NCI-H1436 (cell line): ENCODE results near the gene EYS.
"Not testable (repeated sequence)": the region's sequence is repeated elsewhere in the genome, so short reads cannot be mapped to it uniquely, and the experiment has no call there.

Experiments
- DNase-seq: peaks from one replicate; lab custom pipeline; 2025; lab: John Stamatoyannopoulos, UW

EYS gene

DNA sequence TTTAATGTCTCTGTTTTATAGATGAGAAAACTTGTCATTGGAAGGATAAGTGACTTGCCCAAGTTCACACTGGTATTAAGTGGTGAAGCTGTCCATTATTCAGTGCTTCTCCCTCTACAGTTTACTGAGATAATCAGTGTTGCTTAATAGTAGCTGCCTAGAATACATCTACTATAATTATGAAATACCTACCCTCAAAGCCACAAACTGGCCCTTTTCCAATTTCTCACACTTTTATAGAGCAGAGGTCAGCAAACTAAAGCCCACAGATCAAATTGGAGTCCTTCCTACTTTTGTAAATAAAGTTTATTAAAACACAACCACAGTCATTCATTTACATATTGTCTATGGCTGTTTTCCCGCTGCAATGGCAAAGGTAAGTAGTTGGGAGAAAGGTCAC lies 73.5 kb downstream of the EYS start:
- DNase-seq, result no peak

DNA sequence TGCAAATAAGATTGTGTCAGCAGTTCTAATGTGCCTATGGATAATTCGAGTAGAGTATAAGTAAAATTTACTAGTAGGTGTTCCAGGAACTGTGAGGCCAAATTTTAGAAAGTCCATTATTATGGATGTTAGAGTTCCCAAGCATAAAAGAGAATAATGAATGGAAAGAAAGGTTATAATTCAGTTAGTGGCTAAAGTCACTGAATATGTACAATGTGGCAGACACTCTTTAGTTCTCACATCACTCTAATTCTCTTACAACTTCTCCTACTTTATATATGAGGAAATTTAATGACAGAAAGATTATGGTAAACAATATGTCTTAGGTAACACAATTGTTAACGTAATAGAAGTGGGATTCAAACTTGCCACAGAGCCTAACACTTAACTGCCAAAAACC lies 75.3 kb downstream of the EYS start:
- no peak for DNase-seq

DNA sequence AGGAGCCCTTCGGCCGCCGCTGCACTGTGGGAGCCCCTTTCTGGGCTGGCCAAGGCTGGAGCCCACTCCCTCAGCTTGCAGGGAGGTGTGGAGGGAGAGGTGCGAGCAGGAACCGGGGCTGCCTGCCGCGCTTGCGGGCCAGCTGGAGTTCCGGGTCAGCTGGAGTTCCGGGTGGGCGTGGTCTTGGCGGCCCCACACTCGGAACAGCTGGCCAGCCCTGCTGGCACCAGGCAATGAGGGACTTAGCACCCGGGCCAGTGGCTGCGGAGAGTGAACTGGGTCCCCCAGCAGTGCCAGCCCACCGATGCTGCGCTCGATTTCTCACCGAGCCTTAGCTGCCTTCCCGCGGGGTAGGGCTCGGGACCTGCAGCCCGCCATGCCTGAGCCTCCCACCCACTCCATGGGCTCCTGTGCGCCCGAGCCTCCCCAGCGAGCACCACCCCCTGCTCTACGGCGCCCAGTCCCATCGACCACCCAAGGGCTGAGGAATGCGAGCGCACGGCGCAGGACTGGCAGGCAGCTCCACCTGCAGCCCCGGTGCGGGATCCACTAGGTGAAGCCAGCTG lies 79.5 kb downstream of the EYS start:
- not testable (repeated sequence) for DNase-seq

DNA sequence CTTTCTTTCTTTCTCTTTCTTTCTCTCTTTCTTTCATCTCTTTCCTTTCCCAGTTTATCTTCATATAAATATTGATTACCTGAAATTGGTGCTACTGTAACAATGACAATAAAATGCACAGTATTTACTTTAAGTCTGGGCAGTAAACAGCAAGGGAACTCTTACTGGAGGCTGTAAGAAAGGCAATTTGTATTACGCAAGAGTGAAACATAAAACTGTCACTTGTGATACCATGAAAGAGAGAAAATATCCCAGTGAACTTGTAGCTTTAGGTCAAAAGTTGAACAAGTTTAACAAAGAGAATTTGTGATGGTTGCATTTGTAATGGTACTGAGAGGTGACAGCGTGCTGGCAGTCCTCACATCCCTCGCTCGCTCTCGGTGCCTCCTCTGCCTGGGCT lies 80.0 kb downstream of the EYS start:
- no peak for DNase-seq

DNA sequence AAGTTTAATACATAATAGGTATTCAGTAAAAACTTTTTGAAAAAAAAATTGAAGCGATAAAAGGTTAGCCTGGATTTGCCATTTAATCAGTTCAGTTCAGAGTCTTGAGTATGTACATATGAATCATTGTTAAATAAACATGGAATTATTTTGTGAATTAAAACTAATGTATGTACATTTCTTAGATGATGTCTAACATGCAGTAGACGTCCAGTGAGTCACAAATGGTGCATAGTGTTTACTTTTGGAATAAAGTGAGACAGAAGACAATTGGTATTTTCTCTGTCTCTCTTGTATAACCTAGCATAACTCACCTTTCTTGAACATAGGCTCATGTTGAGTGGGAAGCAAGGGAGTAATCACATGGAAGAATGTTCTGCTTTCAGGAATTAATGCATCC lies 83.5 kb downstream of the EYS start:
- DNase-seq, result no peak

DNA sequence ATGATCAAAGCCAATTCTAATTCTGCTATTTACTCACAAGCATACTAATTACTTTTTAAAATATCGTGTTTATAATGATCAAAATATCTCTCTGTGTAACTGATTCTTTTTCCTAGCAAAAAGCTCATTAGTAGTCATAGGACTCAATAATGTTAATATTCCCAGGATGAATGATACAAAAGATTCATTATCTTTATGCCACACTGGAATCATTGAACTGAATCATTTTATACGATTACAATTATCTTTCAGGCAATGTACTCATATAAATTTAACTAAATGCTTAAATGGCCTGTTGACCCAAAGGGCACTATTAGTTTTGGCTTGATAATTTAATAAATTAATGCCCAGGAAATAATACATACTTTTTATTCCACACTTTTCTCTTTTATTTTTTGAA lies 96.3 kb downstream of the EYS start:
- no peak for DNase-seq

DNA sequence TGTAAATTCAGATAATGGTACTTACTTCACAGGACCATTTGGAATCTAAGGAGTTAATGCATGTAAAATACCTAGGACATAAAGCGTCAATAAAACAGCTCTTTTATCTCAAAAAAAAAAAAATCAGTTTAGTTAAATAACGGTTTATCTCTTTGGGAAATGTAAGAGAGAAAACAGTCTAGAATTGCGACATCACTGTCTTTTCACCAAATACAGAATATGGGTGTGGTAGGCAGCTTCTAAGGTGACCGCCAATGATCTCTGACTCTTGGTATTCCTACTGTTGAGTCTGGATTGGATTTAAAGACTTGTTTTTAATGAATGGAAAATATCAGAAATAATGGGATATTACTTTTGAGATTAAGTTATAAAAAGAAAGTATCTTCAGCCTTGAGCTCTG lies 111.5 kb downstream of the EYS start:
- DNase-seq, result no peak

DNA sequence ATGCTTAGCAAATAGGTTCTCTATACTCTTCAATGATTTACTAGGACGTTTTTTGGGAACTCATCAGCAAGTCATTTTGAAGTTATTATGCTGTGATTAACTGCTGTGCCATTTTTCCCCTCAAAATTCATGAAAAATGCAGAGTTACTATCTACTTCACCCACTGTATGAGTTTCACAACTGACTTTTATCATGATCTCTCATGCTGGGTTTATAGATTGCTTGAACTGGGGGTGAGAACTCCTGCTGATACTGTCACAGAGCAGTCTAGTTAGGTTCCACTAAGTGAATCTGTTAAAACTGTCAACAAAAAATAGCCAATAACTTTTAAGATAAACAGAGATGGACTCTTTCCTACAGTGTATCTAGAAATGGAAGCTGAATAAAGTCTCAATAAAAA lies 136.7 kb downstream of the EYS start:
- no peak for DNase-seq

DNA sequence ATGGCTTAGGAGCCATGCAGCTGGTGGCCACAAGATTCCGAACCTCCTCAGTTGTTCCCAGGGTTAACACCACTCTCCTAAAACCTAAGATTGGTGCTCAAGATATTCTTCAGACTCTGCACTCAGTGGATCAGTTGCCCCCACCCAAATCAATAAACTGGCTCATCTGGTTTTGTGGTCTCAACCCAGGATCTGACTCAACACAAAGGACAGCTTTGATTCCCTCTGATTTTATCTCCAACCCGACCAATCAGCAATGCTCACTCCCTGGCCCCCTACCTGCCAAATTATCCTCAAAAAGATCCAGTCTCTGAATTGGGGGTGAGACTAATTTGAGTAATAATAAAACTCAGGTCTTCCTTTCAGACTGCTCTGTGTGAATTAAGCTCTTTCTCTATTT lies 137.5 kb downstream of the EYS start:
- DNase-seq, result no peak

DNA sequence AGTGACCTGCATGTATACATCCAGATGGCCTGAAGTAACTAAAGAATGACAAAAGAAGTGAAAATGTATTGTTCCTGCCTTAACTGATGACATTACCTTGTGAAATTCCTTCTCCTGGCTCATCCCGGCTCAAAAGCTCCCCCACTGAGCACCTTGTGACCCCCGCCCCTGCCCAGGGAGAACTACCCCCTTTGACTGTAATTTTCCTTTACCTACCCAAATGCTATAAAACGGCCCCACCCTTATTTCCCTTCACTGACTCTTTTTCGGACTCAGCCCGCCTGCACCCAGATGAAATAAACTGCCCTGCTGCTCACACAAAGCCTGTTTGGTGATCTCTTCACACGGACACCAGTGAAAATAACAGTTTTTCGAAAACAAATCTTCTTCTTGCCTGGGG lies 138.0 kb downstream of the EYS start:
- not testable (repeated sequence) for DNase-seq

DNA sequence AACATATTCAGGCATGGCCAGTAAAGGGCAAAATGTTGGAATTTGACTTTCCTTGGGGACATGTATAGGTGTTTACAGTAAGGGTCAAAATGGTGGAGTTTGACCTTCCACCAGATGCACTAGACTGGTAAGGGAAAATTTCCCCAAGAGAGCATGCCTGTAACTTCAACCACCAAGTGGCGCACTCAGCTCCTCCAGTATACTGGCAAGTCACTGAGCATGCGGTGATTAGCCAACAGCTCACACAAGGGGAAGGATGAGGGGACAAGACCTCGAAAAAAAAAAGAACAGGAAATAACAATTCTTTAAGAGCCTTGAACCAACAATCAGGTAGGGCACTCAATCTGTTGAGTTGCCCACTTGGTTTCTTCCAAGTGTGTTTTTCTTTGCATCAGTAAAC lies 140.9 kb downstream of the EYS start:
- no peak for DNase-seq

DNA sequence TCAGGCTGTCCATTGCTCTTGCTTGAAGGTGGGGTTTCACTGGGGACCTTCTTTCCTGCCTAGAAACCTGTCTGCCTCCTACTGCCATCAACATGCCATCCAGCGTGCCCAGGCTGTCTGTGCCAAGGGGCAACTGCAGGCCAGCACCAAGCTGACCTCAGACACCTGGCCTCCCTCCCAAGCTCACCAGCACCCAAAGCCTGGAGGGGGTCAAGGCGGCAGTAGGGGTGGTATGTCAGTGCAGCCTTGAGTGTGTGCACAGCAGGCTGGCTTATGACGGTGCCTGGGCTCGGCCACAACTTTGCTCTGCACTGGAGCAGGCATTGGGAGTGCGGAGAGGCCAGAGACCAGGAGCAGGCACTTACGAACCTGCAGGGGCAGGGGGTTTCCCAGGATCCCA lies 149.0 kb downstream of the EYS start:
- no peak for DNase-seq

DNA sequence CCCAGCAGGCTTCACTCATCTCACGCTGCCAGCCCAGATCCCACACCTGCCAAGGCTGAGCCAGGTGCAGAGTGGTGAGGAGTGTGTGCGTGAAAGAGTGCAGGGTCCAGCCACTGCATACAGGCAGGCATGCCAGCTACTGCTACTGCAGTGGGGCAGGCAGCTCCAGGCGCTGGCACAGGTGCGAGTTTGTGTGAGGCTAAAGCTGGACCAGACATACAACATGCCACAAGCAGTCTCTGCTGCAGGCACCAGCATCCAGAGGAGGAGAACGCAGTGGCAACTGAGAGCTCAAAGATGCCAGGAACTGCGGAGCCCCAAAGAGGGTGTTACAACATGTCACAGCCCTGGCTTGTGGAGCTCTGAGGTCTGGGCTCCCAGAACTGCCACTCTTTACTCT lies 149.8 kb downstream of the EYS start:
- DNase-seq, result no peak

DNA sequence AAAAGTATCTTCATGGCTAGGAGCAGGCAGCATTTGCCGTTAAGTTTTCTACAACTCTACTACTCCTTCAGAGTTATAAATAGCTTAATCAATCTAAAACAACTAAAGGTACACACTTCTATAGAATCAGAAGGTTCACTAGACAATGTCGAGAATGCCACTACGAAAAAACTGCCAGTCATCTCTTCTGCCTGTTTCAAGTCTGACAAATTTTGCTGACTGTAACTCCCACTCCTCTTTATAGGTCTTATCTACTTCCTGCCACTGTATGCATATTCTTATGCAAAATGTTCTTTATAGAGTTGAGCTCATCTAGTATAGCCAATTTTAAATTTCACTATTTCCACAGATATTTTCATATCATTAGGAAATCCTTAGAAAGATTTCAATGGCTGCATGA lies 160.1 kb downstream of the EYS start:
- DNase-seq, result no peak

DNA sequence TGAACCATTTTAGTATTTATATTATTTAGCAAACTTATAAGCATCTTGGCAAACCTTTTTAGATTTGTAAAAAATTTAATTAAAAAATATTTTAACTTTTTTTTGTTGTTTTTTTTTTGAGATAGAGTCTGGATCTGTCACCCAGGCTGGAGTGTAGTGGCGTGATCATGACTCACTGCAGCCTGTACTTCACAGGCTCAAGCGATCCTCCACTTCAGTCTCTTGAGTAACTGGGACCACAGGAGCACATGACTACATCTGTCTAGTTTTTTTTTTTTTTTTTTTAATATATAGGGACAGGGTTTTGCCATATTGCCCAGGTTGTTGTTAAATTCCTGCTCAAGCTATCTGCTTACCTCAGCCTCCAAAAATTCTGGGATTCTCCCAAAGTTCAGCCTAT lies 161.1 kb downstream of the EYS start:
- DNase-seq, result no peak

DNA sequence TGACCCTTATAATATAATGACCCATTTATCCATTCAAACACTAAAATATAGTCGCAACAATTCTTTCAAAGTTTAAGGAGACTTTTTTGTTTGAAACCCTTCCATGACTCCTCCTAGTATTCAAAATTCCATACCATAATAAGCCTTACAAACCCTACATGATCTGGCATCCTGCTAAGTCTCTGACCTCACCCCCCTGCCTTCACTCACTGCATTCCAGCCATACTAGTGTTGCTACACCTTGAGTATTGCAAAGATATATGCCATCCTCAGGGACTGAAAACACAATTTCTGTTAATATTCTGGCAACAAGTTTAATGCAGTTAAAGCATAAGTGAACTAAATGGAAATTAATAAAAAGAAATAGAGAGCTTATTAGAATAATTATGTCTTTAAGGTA lies 168.4 kb downstream of the EYS start:
- DNase-seq, result no peak

DNA sequence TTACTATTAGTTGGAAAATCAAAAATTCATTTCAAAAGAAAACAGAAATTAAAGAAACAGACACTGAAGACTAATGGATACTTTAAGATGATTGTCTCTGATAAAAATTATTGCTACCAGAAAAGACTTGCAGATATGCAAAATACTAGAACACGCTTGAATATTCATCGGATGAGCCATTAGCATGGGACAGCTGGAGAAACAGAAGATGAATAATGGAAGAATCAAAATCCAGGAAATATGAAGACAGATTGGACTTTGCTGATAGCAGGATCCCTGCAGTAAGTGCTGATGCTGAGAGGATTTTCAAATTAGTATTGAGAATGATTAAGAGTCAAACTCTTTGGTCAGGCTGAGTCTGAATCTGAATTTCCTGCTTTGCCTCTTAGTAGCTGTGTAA lies 169.4 kb downstream of the EYS start:
- no peak for DNase-seq

DNA sequence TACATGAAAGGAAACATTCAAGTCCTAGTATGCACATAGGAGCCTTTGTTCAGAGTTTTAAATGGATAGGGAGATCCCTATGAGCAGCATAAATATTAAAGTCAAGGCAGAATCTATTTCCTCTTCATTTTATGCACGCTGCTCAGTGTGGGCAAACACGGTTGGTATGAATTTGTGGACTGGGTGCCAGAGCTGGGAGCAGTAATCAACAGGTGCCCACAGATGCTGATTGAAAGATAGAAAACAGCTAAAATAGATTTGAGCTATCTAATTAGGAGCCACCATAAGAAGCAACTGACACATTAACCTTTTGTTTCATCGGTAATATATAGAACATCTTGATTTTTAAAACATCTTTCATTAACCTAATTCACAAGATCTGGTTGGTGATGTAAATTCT lies 175.5 kb downstream of the EYS start:
- no peak for DNase-seq

DNA sequence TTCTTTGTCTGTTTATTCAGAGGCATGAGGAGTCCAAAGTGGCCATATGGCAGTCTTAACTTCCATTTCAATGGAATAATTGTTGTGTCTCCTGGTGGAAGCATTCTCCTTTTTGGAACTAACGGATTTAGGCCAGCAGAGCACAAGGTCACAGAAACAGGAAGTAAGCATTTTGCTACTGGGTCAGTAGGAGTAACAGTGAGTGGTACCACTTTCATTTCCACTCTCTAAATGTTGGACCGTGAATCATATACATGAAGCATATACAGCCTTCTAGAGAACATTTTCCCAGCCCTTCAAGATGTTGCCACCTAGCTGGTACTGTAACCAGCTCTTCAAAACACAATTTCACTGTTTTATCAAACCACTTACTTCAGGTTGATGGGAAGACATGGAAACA lies 182.8 kb downstream of the EYS start:
- DNase-seq, result no peak

DNA sequence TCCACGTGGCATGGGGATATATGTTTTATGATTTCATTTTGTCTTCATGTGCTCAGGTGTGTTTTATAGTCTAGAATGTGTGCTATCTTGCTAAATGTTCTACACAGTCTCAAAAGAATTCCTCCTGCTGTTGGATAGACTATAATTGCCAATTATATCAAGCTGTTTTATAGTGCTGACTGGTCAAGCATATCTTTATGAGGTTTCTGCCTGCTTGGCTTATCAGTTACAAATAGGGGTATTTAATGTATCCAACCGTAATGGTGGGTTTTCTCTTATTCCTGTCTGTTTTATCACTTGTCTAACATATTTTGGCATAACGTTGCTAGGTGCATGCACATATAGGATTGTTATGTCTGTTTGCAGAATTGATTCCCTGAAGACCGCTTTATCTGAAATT lies 201.3 kb downstream of the EYS start:
- DNase-seq, result no peak

DNA sequence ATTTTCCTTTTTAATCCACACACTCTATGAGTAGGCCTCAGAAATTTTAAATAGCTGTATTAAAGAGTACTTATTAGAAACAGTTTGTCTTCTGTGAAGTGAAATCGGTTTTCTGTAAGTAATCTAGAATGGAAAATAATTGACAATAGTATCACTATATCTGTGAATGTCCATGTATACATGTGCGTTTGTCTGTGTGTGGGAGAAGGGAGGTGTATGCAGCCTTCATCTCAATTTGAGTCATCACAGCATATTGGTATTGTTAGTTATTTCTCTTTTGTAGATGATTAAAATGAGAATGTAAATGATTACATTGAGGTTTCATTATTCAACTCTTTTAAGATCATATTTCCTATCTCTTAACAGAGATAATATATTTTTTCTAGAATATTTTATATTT lies 206.0 kb downstream of the EYS start:
- DNase-seq, result no peak

DNA sequence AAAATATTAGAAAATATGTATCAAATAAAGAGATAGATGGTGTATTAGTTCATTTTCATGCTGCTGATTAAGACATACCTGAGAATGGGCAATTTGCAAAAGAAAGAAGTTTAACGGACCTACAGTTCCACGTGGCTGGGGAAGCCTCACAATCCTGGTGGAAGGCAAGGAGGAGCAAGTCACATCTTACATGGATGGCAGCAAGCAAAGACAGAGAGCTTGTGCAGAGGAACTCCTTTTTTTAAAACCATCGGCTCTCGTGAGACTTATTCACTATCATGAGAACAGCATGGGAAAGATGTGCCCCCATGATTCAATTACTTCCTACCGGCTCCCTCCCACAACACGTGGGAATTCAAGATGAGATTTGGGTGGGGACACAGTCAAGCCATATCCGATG lies 223.4 kb downstream of the EYS start:
- not testable (repeated sequence) for DNase-seq

DNA sequence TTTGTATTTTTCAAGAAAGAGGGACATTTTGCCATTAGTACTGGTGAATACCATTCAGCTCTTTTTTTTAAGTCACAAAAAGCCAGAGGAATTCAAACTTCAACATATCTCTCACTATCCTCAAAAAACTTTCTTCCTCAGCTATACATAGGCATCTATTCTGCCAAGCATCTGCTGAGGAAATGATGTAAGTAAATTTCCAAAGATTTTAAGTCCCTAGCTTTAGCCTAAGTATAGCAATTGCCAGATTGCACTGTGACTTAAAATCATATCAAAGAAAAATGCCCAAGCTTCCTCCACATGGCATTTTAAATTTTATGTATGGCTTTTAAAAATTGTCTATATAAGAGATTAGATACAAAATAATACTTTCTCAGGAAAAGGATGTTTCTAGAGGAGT lies 237.4 kb downstream of the EYS start:
- no peak for DNase-seq

DNA sequence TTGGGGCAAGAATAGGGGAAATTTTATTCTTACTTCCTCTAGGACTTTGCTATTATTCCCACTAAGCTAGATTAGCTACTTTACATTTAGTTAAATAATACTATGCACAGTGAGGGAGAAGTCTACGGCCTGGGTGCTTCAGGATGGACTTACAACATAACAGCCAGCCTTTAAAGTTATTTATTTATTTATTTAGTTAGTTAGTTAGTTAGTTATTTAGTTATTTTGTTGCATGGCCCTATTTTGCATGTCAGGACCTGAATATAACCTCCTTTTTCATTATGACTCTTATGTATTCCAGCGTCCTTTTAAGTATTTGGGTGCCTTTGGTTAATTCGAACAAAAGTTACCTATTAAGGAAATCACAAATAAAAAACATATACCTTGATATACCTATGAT lies 238.7 kb downstream of the EYS start:
- no peak for DNase-seq

DNA sequence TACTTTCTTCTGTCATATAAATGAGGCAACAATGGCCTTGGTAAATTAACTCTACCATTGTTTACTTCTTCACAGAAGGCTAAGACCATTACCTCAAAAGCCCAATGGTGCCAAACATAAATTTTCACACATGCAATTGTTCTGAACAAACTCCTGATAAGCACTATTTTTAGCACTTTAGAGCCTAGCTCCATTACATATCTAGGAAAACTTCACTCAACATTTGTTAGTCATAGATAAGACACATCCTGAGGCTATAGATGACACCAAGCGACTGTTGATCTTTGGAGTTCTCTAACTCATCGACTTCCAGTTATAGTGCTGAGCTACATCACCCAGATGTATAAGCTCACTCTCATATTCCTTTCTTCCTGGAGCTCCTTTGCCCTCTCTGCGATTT lies 245.9 kb downstream of the EYS start:
- DNase-seq, result no peak
